ENCODE data around the gene SMIM24. TPM values are rescaled to one million over a fixed set of nuclear protein-coding genes. Genes with fewer than 3 reads are reported as not detected.
"Not testable (repeated sequence)": the region's sequence is repeated elsewhere in the genome, so short reads cannot be mapped to it uniquely, and the experiment has no call there.

Gene SMIM24
- total RNA-seq, 1 donor from 2014 or later, result not detected

GRCh38 chr19:3509566-3509989, 29.3 kb upstream of the SMIM24 start:
- no peak for TF ChIP-seq CTCF (IDR thresholded peaks at IDR 0.05)
- peak overlapping the region; percentile 47 for H3K4me3 Mint-ChIP-seq (ENCODE audit: unreplicated experiment)
- no peaks in the 10 kb centered on the region for H3K27me3 Mint-ChIP-seq (ENCODE audit: unreplicated experiment)
- H3K36me3 Mint-ChIP-seq (ENCODE audit: unreplicated experiment), result peaks cover 10% of the 10 kb centered on the region
- no peak overlapping the region for H3K27ac Mint-ChIP-seq (ENCODE audit: unreplicated experiment)
- H3K4me1 Mint-ChIP-seq (ENCODE audit: unreplicated experiment), result peaks cover 49% of the 10 kb centered on the region
- DNase-seq (ENCODE audit: extremely low spot score, unreplicated experiment), result no peak
- H3K9me3 Mint-ChIP-seq (ENCODE audit: unreplicated experiment), result no peaks in the 10 kb centered on the region

GRCh38 chr19:3508771-3509535, 28.6 kb upstream of the SMIM24 start:
- Mint-ChIP-seq H3K4me1 (ENCODE audit: unreplicated experiment) (peaks cover 42% of the 10 kb centered on the region), H3K9me3 (ENCODE audit: unreplicated experiment) (no peaks in the 10 kb centered on the region), H3K4me3 (ENCODE audit: unreplicated experiment) (peak overlapping the region; percentile 47), H3K27me3 (ENCODE audit: unreplicated experiment) (no peaks in the 10 kb centered on the region), H3K27ac (ENCODE audit: unreplicated experiment) (peak overlapping the region; percentile 56), H3K36me3 (ENCODE audit: unreplicated experiment) (peaks cover 10% of the 10 kb centered on the region)
- no peak for DNase-seq (ENCODE audit: extremely low spot score, unreplicated experiment)
- no peak for TF ChIP-seq CTCF (IDR thresholded peaks at IDR 0.05)

- not testable (repeated sequence) for H3K36me3 Mint-ChIP-seq (ENCODE audit: unreplicated experiment); DNase-seq (ENCODE audit: extremely low spot score, unreplicated experiment); H3K9me3 Mint-ChIP-seq (ENCODE audit: unreplicated experiment); H3K27me3 Mint-ChIP-seq (ENCODE audit: unreplicated experiment)
- Mint-ChIP-seq H3K4me3 (ENCODE audit: unreplicated experiment) (peak overlapping the region; percentile 91), H3K4me1 (ENCODE audit: unreplicated experiment) (peaks cover 37% of the 10 kb centered on the region), H3K27ac (ENCODE audit: unreplicated experiment) (peak overlapping the region; percentile 27)
Measured at GRCh38 chr19:3508121-3508661, 27.9 kb upstream of the SMIM24 start.

GRCh38 chr19:3507371-3508120, 27.2 kb upstream of the SMIM24 start:
- peaks cover 10% of the 10 kb centered on the region for H3K36me3 Mint-ChIP-seq (ENCODE audit: unreplicated experiment)
- peak overlapping the region; percentile 91 for H3K4me3 Mint-ChIP-seq (ENCODE audit: unreplicated experiment)
- H3K27ac Mint-ChIP-seq (ENCODE audit: unreplicated experiment), result peak overlapping the region; percentile 69
- peaks cover 35% of the 10 kb centered on the region for H3K4me1 Mint-ChIP-seq (ENCODE audit: unreplicated experiment)
- no peaks in the 10 kb centered on the region for H3K9me3 Mint-ChIP-seq (ENCODE audit: unreplicated experiment)
- TF ChIP-seq CTCF (IDR thresholded peaks at IDR 0.05), result no peak
- H3K27me3 Mint-ChIP-seq (ENCODE audit: unreplicated experiment), result no peaks in the 10 kb centered on the region
- DNase-seq (ENCODE audit: extremely low spot score, unreplicated experiment), result no peak

- no peak for TF ChIP-seq CTCF (IDR thresholded peaks at IDR 0.05)
- Mint-ChIP-seq H3K4me1 (ENCODE audit: unreplicated experiment) (peaks cover 32% of the 10 kb centered on the region), H3K36me3 (ENCODE audit: unreplicated experiment) (peaks cover 8% of the 10 kb centered on the region), H3K9me3 (ENCODE audit: unreplicated experiment) (no peaks in the 10 kb centered on the region), H3K4me3 (ENCODE audit: unreplicated experiment) (peak overlapping the region; percentile 91), H3K27ac (ENCODE audit: unreplicated experiment) (peak overlapping the region; percentile 69), H3K27me3 (ENCODE audit: unreplicated experiment) (no peaks in the 10 kb centered on the region)
- no peak for DNase-seq (ENCODE audit: extremely low spot score, unreplicated experiment)
Measured at GRCh38 chr19:3506384-3507340, 26.3 kb upstream of the SMIM24 start.

Data from osteocyte (in vitro differentiated cells).